ENCODE data around the gene FAM83C. TPM values are rescaled to one million over a fixed set of nuclear protein-coding genes. Genes with fewer than 3 reads are reported as not detected.

Gene FAM83C
- polyA plus RNA-seq, 3 donors from 2014 or later = not detected

- Mint-ChIP-seq H3K4me3 (no peak overlapping the region), H3K9me3 (no peaks in the 10 kb centered on the region), H3K27me3 (ENCODE audit: low read depth in 3 of 3) (peaks cover 3 to 5% (median 3%) of the 10 kb centered on the region in 3 donors), H3K36me3 (no peaks in the 10 kb centered on the region), H3K27ac (no peak overlapping the region), H3K4me1 (peaks cover 19 to 22% of the 10 kb centered on the region in 2 donors)
- no peak for DNase-seq
These were observed 3.7 kb downstream of the FAM83C start for GRCh38 chr20:35288325-35289060.

GRCh38 chr20:35287509-35288324 lies 4.5 kb downstream of the FAM83C start:
- H3K27ac Mint-ChIP-seq = no peak overlapping the region
- H3K4me1 Mint-ChIP-seq = peaks cover 23 to 28% of the 10 kb centered on the region in 2 donors
- no peak for DNase-seq
- peaks cover 0 to 3% (median 0%) of the 10 kb centered on the region in 3 donors for H3K36me3 Mint-ChIP-seq
- no peaks in the 10 kb centered on the region for H3K9me3 Mint-ChIP-seq
- peaks cover 2 to 5% (median 3%) of the 10 kb centered on the region in 3 donors for H3K27me3 Mint-ChIP-seq (ENCODE audit: low read depth in 3 of 3)
- H3K4me3 Mint-ChIP-seq = no peak overlapping the region

- no peaks in the 10 kb centered on the region for H3K9me3 Mint-ChIP-seq
- H3K27me3 Mint-ChIP-seq (ENCODE audit: low read depth in 3 of 3) = peaks cover 0 to 3% (median 0%) of the 10 kb centered on the region in 3 donors
- DNase-seq = no peak
- peaks cover 0 to 3% (median 3%) of the 10 kb centered on the region in 3 donors for H3K36me3 Mint-ChIP-seq
- peaks cover 26 to 31% of the 10 kb centered on the region in 2 donors for H3K4me1 Mint-ChIP-seq
- no peak overlapping the region for H3K27ac Mint-ChIP-seq
- H3K4me3 Mint-ChIP-seq = no peak overlapping the region
These were observed 5.2 kb downstream of the FAM83C start for GRCh38 chr20:35286899-35287508.

GRCh38 chr20:35286077-35286898 lies 5.9 kb downstream of the FAM83C start:
- peaks cover 0 to 6% (median 3%) of the 10 kb centered on the region in 3 donors for H3K36me3 Mint-ChIP-seq
- peaks cover 26 to 36% of the 10 kb centered on the region in 2 donors for H3K4me1 Mint-ChIP-seq
- peak overlapping the region; percentile 71 to 96 (median 85) for H3K4me3 Mint-ChIP-seq
- peaks cover 0 to 3% (median 0%) of the 10 kb centered on the region in 3 donors for H3K27me3 Mint-ChIP-seq (ENCODE audit: low read depth in 3 of 3)
- peak overlapping the region; percentile 56 to 95 (median 78) for H3K27ac Mint-ChIP-seq
- DNase-seq = no peak
- H3K9me3 Mint-ChIP-seq = no peaks in the 10 kb centered on the region

- Mint-ChIP-seq H3K9me3 (no peaks in the 10 kb centered on the region), H3K4me3 (peak overlapping the region; percentile 71 to 96 (median 85)), H3K27ac (peak overlapping the region; percentile 56 to 95 (median 78)), H3K4me1 (peaks cover 26 to 36% of the 10 kb centered on the region in 2 donors), H3K27me3 (ENCODE audit: low read depth in 3 of 3) (peaks cover 0 to 2% (median 0%) of the 10 kb centered on the region in 3 donors), H3K36me3 (peaks cover 0 to 6% (median 3%) of the 10 kb centered on the region in 3 donors)
- DNase-seq = no peak
These were observed 6.5 kb downstream of the FAM83C start for GRCh38 chr20:35285806-35286076.

- H3K4me3 Mint-ChIP-seq = peak overlapping the region; percentile 85 to 97 (median 92)
- H3K27ac Mint-ChIP-seq = peak overlapping the region; percentile 81 to 95 (median 91)
- peaks cover 27 to 36% of the 10 kb centered on the region in 2 donors for H3K4me1 Mint-ChIP-seq
- peaks cover 2 to 8% (median 4%) of the 10 kb centered on the region in 3 donors for H3K36me3 Mint-ChIP-seq
- peaks cover 0 to 1% (median 0%) of the 10 kb centered on the region in 3 donors for H3K27me3 Mint-ChIP-seq (ENCODE audit: low read depth in 3 of 3)
- no peak for DNase-seq
- H3K9me3 Mint-ChIP-seq = no peaks in the 10 kb centered on the region
These were observed 7.0 kb downstream of the FAM83C start for GRCh38 chr20:35284992-35285805.

GRCh38 chr20:35284267-35284991 lies 7.8 kb downstream of the FAM83C start, which contains the start of gene EIF6:
TSS of gene EIF6 (minus strand) at chr20:35284772. CDS start at chr20:35284487, 285 bp downstream.
- Mint-ChIP-seq H3K9me3 (no peaks in the 10 kb centered on the region), H3K4me1 (peaks cover 31 to 36% of the 10 kb centered on the region in 2 donors), H3K4me3 (peak within 1 kb of the TSS; percentile 85 to 97 (median 92)), H3K36me3 (peaks cover 7 to 15% (median 12%) of the 10 kb centered on the region in 3 donors), H3K27ac (peak within 1 kb of the TSS; percentile 81 to 95 (median 91)), H3K27me3 (ENCODE audit: low read depth in 3 of 3) (no peaks in the 10 kb centered on the region)
- peak; percentile 75 to 84 (median 80) for DNase-seq

- no peaks in the 10 kb centered on the region for H3K27me3 Mint-ChIP-seq (ENCODE audit: low read depth in 3 of 3)
- peaks cover 31 to 36% of the 10 kb centered on the region in 2 donors for H3K4me1 Mint-ChIP-seq
- peak overlapping the region; percentile 81 to 95 (median 91) for H3K27ac Mint-ChIP-seq
- DNase-seq = no peak
- peaks cover 7 to 23% (median 15%) of the 10 kb centered on the region in 3 donors for H3K36me3 Mint-ChIP-seq
- peak overlapping the region; percentile 85 to 97 (median 92) for H3K4me3 Mint-ChIP-seq
- no peaks in the 10 kb centered on the region for H3K9me3 Mint-ChIP-seq
These were observed 8.6 kb downstream of the FAM83C start for GRCh38 chr20:35283441-35284266.

- Mint-ChIP-seq H3K36me3 (peaks cover 7 to 26% (median 15%) of the 10 kb centered on the region in 3 donors), H3K9me3 (no peaks in the 10 kb centered on the region), H3K27ac (peak overlapping the region in 2 of 6 donors; percentile 16 to 34), H3K27me3 (ENCODE audit: low read depth in 3 of 3) (peaks cover 0 to 7% (median 3%) of the 10 kb centered on the region in 3 donors), H3K4me1 (peaks cover 43 to 46% of the 10 kb centered on the region in 2 donors), H3K4me3 (no peak overlapping the region)
- DNase-seq = no peak
These were observed 10.6 kb downstream of the FAM83C start for GRCh38 chr20:35281506-35282101.

GRCh38 chr20:35280523-35280922 lies 11.7 kb downstream of the FAM83C start:
- Mint-ChIP-seq H3K27ac (peak overlapping the region in 3 of 6 donors; percentile 90 to 97 (median 92)), H3K4me1 (peaks cover 40 to 46% of the 10 kb centered on the region in 2 donors), H3K9me3 (no peaks in the 10 kb centered on the region), H3K36me3 (peaks cover 7 to 26% (median 15%) of the 10 kb centered on the region in 3 donors), H3K4me3 (no peak overlapping the region), H3K27me3 (ENCODE audit: low read depth in 3 of 3) (peaks cover 0 to 7% (median 3%) of the 10 kb centered on the region in 3 donors)
- DNase-seq = no peak

All from immature natural killer cell (primary cell).